Thyroid gland (tissue), 4 donors: ENCODE results near the gene PSG1. TPM values are rescaled to one million over a fixed set of nuclear protein-coding genes. Genes with fewer than 3 reads are reported as not detected.
"Not testable (repeated sequence)": the region's sequence is repeated elsewhere in the genome, so short reads cannot be mapped to it uniquely, and the experiment has no call there.

Experiments
- DNase-seq, 2 donors: peaks; one replicate each; pipeline ENCODE4 v3.0.0-alpha.2; 2019
- H3K27ac ChIP-seq, 3 donors: fragments of 200-600 bp; sonication (generic); 1 replicate in 2 of 3; 2 replicates in 1 of 3; pipeline ENCODE4 v1.5.1; 2016 to 2019; ENCODE audit warnings: mild to moderate bottlenecking in 1 of 3, moderate library complexity in 1 of 3
- H3K27me3 ChIP-seq: fragments of 200-600 bp; sonication (generic); one replicate; pipeline ENCODE4 v1.5.1; 2019
- H3K36me3 ChIP-seq, 2 donors: fragments of 200-600 bp; sonication (generic); one replicate each; pipeline ENCODE4 v1.5.1; 2016 to 2019
- H3K4me1 ChIP-seq, 2 donors: fragments of 200-600 bp; sonication (generic); one replicate each; pipeline ENCODE4 v1.5.1; 2017 to 2019
- H3K4me3 ChIP-seq, 3 donors: fragments of 200-600 bp; sonication (generic); replicated peaks in 1 of 3; 1 replicate in 2 of 3; 2 replicates in 1 of 3; pipeline ENCODE4 v1.5.1; 2016; ENCODE audit warnings: mild to moderate bottlenecking in 1 of 3
- H3K9me3 ChIP-seq: fragments of 200-600 bp; sonication (generic); one replicate; pipeline ENCODE4 v1.5.1; 2017
- WGBS, 2 donors: methylation state at CpG; one replicate each; pipeline ENCODE4 v1.1.5; 2017; 5-methylcytosine and 5-hydroxymethylcytosine counted together
- intact Hi-C: fragments of 100-400 bp; cut with DNase I; formaldehyde crosslinking; loops from one replicate; pipeline ENCODE4 v1.15.1; 2023
- total RNA-seq, 4 donors: library from RNA; depleted of rRNA; stranded (reverse); fragments of >200 nt; gene quantifications; one replicate each; pipeline ENCODE4 v1.2.3, GENCODE V29; 2016
- TF ChIP-seq, protein P1 (sequence below), 6 experiments: fragments of 200-600 bp in 3 of 6; fragments of 450-650 bp in 3 of 6; sonication (generic) in 3 of 6; IDR thresholded peaks; one replicate each; pipeline ENCODE4 v1.5.1; 2016 to 2019; ENCODE audit warnings: antibody characterized with exemption in 6 of 6, mild to moderate bottlenecking in 2 of 6, inconsistent platforms in 1 of 6, moderate library complexity in 1 of 6

PSG1 gene
- total RNA-seq, 4 donors from 2014 or later, result 1.3 TPM; not detected in 3

- H3K4me3 ChIP-seq, H3K9me3 ChIP-seq, DNase-seq, intact Hi-C loops, H3K36me3 ChIP-seq, H3K4me1 ChIP-seq, H3K27ac ChIP-seq, H3K27me3 ChIP-seq: not testable (repeated sequence)
- WGBS, 2 donors, result 17 to 30% methylated on average over 1 of the region's 1 CpG
These were observed 18.2 kb upstream of the PSG1 start for GRCh38 chr19:42897729-42898128.

DNA sequence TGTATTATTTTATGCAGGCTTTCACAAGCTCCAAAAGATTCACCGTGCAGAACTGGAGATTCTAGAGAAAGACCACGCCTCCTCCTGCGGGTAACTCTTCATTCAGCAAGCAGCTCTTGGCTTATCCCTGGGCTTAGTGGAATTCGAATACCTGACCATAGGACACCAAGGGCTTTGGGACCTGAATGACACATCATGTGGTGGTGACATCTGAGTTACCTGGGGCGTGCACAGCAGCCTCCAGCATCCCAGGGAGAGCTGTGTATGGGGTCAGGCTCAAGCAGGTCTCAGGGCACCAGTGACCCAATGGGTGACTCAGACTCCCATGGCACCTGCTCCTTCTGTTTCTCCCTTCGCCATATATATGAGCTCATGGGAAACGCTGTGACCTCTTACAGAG, 10.9 kb upstream of the PSG1 start:
- H3K4me3 ChIP-seq, H3K27ac ChIP-seq, H3K36me3 ChIP-seq, H3K4me1 ChIP-seq, H3K9me3 ChIP-seq, intact Hi-C loops, H3K27me3 ChIP-seq, DNase-seq: not testable (repeated sequence)
- WGBS, 2 donors, result 79 to 89% methylated on average over 7 of the region's 7 CpGs

DNA sequence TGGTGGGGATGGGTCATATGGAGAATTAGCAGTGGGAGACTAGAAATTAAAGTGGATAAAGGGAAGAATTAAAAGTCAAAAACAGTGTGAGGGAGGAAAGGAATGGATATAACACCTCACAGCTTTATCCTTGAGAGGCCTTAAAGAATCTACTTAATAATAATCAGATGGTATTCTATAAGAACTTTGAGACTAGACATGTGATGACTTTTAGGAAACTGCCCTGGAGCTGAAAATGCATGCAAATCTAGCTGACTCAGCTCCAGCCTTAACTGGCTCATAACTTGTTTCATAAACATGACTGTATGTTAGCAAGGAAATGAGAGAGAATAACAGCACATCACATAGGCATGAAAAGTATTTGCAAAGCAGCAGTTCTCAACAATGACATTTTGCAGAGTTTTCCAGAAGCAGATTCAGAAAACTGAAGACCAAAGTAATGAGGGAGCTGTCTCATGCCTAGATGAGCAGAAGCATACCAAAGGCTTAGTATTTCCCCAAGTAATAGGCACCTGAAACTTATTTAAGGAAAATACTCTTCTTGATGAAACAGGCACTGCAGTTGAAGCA, 8.4 kb upstream of the PSG1 start:
- H3K36me3 ChIP-seq, H3K9me3 ChIP-seq, H3K4me3 ChIP-seq, H3K27me3 ChIP-seq, intact Hi-C loops, H3K27ac ChIP-seq, H3K4me1 ChIP-seq, DNase-seq: not testable (repeated sequence)

DNA sequence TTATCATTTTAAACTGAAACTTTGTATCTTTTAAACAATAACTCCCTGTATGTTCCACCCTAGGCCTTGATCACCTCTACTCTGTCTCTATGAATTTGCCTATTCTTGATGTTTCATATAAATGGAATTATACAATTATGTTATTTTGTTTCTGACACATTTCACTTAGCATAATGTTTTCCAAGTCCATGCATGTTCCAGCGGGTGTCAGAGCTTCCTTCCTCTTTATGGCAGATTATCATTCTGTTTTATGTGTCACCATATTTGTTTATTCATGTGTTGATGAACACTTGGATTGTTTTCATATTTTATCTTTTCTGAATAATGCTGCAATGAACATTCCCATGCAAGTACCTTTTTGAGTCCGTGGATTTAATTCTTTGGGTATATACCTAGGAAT, 3.2 kb upstream of the PSG1 start:
- 77 to 86% methylated on average over 2 of the region's 2 CpGs for WGBS, 2 donors
- H3K27ac ChIP-seq, intact Hi-C loops, H3K27me3 ChIP-seq, H3K4me3 ChIP-seq, H3K4me1 ChIP-seq, H3K36me3 ChIP-seq, DNase-seq, H3K9me3 ChIP-seq: not testable (repeated sequence)

DNA sequence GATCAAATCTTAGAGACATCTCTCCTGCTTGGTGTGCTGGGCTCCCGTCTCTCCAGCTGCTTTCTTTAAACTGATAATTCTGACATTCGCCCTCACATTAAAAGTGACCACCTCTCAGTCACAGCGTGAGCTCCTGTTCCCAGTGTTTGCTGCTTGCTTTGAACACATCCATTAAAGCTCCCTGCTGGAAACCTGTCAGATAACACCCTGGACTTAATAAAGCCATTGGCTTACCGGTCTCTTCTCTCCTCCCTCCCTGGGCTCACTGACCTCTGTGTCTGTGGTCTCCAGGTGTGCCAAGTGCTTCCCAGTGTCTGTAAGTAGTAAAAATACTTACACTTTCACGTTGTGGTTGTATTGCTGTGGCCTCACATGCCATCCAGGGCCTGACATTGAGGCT, 2.5 kb upstream of the PSG1 start:
- WGBS, 2 donors, result 51 to 71% methylated on average over 5 of the region's 5 CpGs
- intact Hi-C loops, result not testable (repeated sequence)

DNA sequence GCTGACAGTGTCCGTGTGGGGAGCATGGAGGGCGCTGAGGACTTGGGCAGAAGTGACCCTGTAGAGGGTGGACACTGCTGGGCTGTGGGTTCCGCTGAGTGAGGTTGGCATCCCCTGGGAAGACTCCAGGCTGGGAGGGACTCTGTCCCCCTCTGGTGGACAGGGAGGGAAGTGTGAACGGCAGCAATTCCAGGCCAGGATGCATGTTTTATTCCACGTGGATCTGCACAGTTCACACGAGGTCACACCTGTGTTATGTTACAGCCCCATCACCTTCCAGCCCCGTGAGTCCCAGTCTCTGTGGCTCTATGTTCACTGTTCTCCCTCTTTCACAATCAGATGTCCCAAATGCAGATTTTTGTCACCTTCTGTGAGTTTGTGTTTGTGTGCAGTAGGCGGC, 1.8 kb upstream of the PSG1 start:
- H3K4me1 ChIP-seq, DNase-seq, H3K9me3 ChIP-seq, intact Hi-C loops, H3K36me3 ChIP-seq, H3K4me3 ChIP-seq, H3K27ac ChIP-seq, H3K27me3 ChIP-seq: not testable (repeated sequence)
- WGBS, 2 donors, result 62 to 76% methylated on average over 8 of the region's 8 CpGs
- TF ChIP-seq, protein P1, sequence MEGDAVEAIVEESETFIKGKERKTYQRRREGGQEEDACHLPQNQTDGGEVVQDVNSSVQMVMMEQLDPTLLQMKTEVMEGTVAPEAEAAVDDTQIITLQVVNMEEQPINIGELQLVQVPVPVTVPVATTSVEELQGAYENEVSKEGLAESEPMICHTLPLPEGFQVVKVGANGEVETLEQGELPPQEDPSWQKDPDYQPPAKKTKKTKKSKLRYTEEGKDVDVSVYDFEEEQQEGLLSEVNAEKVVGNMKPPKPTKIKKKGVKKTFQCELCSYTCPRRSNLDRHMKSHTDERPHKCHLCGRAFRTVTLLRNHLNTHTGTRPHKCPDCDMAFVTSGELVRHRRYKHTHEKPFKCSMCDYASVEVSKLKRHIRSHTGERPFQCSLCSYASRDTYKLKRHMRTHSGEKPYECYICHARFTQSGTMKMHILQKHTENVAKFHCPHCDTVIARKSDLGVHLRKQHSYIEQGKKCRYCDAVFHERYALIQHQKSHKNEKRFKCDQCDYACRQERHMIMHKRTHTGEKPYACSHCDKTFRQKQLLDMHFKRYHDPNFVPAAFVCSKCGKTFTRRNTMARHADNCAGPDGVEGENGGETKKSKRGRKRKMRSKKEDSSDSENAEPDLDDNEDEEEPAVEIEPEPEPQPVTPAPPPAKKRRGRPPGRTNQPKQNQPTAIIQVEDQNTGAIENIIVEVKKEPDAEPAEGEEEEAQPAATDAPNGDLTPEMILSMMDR (IDR thresholded peaks at IDR 0.05), result peak in 1 of 6 experiments; percentile 26

More for the DNA sequence above, 2.5 kb upstream of the PSG1 start:
- not testable (repeated sequence) for H3K27me3 ChIP-seq, H3K4me1 ChIP-seq, H3K4me3 ChIP-seq, DNase-seq, H3K27ac ChIP-seq, H3K36me3 ChIP-seq, H3K9me3 ChIP-seq

GRCh38 chr19:42880621-42881020, 1.1 kb upstream of the PSG1 start:
- 87 to 93% methylated on average over 7 to 9 of the region's 9 CpGs for WGBS, 2 donors
- intact Hi-C loops, H3K9me3 ChIP-seq, H3K27ac ChIP-seq, DNase-seq, H3K4me1 ChIP-seq, H3K36me3 ChIP-seq, H3K27me3 ChIP-seq, H3K4me3 ChIP-seq: not testable (repeated sequence)

DNA sequence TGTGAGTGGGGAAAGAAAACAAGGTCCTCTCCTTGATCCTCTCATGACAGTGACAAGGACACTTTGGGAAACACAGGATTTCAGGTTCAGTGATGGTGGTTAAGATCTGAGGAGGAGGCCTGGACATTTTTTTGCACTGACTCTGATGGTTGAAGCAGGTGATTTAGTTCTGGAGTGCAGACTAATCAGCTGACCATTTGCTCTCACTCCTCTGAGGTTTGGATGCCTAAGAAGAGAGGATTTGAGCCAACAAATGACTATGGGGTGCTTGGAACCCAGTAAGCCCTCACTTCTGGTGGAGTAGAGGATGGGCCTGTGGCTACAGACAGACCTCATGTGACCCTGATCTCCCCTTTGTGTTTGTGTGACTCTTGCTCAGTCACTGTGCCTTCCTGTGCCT, 2.9 kb downstream of the PSG1 start:
- intact Hi-C loops, DNase-seq, H3K9me3 ChIP-seq, H3K36me3 ChIP-seq, H3K27ac ChIP-seq, H3K4me1 ChIP-seq, H3K27me3 ChIP-seq, H3K4me3 ChIP-seq: not testable (repeated sequence)

- H3K36me3 ChIP-seq, H3K9me3 ChIP-seq, H3K27me3 ChIP-seq, H3K4me3 ChIP-seq, H3K4me1 ChIP-seq, H3K27ac ChIP-seq, DNase-seq, intact Hi-C loops: not testable (repeated sequence)
- WGBS, 2 donors, result 56% methylated on average over 1 of the region's 1 CpG
These were observed 3.6 kb downstream of the PSG1 start for GRCh38 chr19:42875881-42876280.

GRCh38 chr19:42874901-42875813, 4.4 kb downstream of the PSG1 start:
- H3K9me3 ChIP-seq, H3K27ac ChIP-seq, intact Hi-C loops, H3K4me3 ChIP-seq, H3K4me1 ChIP-seq, H3K36me3 ChIP-seq, H3K27me3 ChIP-seq, DNase-seq: not testable (repeated sequence)
- WGBS, 2 donors, result 67 to 85% methylated on average over 4 of the region's 4 CpGs

DNA sequence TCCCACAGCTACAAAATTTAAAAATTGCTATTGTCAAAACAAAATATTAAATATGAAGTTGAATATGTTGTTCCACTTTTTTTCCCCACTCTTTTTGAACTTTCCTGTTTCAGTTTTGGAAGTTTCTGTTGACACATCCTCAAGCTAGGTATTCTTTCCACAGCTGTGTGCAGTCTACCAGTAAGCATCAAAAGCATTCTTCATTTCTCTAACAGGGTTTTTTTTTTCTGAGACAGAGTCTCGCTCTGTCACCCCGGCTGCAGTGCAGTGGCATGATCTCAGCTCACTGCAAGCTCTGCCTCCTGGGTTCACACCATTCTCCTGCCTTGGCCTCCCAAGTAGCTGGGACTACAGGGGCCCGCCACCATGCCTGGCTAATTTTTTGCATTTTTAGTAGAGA, 5.4 kb downstream of the PSG1 start:
- DNase-seq, H3K4me3 ChIP-seq, H3K4me1 ChIP-seq, H3K36me3 ChIP-seq, intact Hi-C loops, H3K9me3 ChIP-seq, H3K27ac ChIP-seq, H3K27me3 ChIP-seq: not testable (repeated sequence)
- WGBS, 2 donors, result 63 to 75% methylated on average over 3 of the region's 3 CpGs
